Fibroblast of skin of right biceps (primary cell): ENCODE data around the gene CTH.
"Not testable (repeated sequence)": the region's sequence is repeated elsewhere in the genome, so short reads cannot be mapped to it uniquely, and the experiment has no call there.

Experiments used
- DNase-seq: peaks from one replicate; pipeline ENCODE4 v3.0.0-alpha.2; 2013

Gene CTH

DNA sequence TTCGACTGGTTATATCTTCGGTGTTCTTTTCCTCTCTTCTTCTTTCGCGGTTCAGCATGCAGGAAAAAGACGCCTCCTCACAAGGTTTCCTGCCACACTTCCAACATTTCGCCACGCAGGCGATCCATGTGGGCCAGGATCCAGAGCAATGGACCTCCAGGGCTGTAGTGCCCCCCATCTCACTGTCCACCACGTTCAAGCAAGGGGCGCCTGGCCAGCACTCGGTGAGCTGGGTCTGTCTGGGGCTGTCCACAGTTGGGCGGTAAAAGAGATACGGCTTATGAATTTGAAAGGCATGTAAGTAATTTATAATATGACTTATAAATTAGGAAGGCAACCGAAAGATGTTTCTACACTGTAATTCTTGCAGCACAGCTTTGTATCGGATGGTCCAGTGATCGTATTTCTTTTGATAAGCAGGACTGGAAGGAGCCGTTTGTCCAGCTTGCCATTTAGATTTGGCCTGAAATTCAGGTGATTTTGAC lies 334 bp downstream of the CTH start:
- no peak for DNase-seq

DNA sequence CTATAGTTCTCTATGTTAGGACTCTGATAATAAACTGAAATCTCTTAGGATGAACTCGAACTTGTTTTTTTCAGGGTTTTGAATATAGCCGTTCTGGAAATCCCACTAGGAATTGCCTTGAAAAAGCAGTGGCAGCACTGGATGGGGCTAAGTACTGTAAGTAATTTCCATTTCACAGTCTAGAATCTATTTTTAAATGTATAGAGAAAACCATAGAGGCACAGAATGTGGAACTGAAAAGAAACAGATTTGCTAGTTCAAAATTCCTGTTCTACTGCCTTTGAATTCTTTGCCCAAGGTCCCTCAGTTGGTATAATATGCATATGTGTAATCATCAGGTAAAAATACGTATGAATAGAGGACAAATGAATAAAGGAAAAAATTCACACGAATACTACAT lies 4.8 kb downstream of the CTH start:
- DNase-seq, result no peak

DNA sequence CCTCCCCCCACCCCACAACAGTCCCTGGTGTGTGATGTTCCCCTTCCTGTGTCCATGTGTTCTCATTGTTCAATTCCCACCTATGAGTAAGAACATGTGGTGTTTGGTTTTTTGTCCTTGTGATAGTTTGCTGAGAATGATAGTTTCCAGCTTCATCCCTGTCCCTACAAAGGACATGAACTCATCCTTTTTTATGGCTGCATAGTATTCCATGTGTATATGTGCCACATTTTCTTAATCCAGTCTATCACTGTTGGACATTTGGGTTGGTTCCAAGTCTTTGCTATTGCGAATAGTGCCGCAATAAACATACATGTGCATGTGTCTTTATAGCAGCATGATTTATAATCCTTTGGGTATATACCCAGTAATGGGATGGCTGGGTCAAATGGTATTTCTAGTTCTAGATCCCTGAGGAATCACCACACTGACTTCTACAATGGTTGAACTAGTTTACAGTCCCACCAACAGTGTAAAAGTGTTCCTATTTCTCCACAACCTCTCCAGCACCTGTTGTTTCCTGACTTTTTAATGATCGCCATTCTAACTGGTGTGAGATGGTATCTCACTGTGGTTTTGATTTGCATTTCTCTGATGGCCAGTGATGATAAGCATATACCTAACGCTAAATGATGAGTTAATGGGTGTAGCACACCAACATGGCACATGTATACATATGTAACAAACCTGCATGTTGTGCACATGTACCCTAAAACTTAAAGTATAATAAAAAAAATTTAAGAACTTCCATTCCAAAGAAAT lies 8.1 kb downstream of the CTH start:
- not testable (repeated sequence) for DNase-seq

DNA sequence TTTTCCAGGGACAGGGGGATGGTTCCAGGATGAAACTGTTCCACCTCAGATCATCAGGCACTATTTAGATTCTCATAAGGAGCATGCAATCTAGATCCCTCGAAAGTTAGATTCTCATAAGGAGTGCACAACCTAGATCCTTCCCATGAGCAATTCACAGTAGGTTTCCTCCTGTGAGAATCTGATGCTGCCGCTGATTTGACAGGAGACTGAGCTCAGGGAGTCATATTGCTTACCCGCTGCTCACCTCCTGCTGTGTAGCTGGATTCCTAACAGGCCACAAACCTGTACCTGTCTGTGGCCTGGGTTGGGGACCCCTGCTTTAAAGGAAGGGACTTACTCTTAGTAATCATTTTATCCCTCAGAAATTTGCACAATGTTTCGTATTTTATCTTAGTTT lies 9.3 kb downstream of the CTH start:
- DNase-seq, result no peak

DNA sequence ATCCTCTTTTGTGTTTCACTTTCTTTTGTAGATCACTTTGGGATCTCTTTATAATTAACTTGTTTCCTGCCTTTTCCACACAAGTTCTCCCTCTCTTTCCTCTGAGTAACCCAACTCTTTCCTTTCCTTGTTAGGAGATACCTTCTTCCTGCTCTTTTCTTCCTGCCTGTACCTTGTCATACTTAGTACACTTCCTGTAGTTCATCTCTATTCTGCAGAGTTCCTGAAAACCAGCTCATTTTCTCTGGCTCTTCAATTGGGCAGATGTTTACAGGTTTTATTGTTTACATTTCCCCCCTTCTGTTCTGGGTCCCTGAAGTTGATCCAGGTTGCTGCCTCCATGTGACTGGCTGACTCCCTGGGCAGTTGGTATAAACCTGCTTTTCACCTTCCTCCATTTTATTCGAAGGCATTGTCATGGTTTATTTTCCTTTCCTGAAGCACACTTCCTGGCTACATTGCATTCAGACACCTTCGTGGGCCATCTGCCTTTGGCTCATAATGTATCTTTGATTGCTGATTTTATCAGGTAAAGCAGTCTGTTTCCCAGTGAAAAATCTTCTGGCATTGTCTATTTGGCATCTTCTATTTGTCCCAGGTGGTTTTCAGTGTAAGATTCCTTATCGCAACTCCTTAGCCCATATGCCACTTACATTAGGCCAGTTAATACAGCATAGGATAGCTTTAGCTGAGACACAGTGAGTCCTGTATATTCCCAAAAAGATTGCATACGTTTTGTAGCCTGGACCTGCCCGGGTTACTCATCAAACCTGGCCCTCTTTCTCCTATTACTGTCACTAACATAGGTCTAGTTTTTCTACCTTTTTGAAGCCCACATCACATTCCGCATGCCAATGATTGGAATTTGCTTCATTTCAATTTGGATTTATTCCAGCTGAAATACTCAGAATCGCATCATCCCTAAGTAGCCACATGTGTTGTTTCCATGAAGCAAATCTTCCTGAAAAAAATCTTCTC lies 15.4 kb downstream of the CTH start:
- no peak for DNase-seq

DNA sequence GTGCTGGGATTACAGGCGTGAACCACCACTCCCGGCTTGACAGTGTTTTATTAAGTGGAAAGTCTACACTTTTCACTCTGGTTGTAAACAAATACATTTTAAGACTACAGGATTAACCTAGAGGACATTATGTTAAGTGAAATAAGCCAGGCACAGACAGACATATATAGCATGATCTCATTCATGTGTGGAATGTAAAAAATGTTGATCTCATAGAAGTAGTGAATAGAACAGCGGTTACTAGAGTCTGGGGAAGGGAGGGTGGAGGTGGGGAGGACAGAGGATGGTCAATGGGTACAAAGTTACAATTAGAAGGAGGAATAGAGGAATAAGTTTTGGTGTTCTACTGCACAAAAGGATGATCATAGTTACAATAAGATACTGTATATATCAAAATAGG lies 16.9 kb downstream of the CTH start:
- peak; percentile 45 for DNase-seq

DNA sequence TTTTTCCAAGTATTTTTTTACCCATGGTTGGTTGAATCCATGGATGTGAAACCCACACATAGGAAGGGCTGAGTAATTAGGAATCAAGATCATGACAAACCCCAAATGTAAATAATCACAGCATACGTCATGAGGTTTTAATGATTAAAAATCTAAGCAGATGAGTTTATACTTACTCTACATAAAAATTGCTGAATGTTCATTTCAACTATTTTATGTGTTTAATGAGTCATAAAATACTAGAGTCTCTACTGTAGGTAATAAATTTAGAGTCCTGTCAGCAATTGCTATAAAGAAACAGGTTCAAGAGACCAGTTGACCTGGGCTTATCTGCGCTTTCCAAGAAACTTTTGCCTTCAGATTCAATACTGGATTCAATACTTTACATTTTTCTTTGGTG lies 18.2 kb downstream of the CTH start:
- DNase-seq, result peak; percentile 65

DNA sequence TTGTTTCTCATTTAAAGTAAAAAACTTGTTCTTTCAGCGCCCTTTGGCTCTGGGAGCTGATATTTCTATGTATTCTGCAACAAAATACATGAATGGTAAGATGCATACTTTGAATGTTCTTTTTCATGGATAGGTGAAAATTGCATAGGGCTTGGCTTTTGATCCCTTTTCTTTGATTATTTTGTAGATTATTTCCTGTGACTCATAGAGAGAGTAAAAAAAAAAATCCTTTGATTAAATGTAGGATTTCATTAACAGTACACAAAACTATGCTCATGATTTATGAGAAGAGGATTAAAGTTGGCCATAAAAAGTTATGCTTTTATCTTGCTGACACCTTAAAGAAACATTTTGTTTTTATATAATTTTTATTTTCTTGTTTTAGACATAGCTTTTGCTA lies 18.7 kb downstream of the CTH start:
- no peak for DNase-seq

DNA sequence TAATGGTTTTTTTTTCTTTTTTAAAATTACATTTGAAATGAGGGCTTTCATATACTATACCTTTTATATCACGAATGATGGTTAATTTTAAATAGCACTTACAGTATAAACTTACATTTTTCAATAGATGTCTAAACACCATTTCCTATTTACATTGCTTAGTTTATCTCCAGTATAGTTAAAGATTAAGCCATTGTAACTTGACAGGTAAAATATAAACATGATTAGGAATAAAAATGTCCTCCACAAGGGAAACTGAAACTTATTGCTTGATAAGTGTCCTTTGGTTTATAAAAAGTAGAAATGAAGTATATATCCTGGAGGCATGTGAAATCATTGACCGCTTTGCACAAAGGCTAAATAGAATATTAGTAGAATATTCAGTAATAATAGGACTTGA lies 20.2 kb downstream of the CTH start:
- DNase-seq, result no peak

DNA sequence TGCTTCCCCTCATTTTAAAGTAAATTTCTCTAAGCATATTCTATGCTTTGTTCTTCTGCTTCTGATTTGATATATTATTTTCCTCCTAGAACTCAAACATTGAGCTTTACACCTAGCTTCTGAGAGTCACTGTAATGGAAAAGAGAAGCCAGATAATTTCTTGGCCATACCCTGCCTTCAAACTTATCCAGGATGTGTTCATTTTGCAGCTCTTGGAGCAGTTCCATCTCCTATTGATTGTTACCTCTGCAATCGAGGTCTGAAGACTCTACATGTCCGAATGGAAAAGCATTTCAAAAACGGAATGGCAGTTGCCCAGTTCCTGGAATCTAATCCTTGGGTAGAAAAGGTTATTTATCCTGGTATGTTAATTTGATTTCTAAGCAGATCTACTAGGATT lies 20.8 kb downstream of the CTH start:
- no peak for DNase-seq

DNA sequence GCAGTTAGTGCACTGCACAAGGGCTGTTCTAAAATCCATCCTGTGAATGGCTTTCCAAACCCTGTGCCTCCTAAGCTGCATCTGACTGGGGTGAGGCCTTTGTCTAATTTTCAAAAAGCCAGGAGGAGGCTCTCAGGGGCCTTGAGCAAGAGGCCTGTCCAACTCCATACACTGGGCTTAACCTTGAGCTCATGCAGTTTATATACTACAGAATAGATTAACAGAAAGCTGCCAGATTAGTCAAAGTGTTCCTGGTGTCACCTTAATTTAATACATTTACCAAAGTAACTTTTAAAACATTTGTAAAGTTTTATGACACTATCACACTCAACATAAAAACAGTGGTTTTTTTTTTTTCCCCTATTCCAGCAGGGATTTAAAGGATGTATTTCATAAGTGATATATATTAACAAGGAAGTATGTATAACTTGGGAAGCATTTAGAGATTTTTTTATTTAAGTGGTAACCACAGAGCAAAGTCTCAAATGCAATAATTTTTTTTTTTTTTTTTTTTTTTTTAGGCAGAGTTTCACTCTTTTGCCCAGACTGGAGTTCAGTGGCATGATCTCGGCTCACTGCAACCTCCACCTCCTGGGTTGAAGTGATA lies 23.3 kb downstream of the CTH start:
- no peak for DNase-seq

DNA sequence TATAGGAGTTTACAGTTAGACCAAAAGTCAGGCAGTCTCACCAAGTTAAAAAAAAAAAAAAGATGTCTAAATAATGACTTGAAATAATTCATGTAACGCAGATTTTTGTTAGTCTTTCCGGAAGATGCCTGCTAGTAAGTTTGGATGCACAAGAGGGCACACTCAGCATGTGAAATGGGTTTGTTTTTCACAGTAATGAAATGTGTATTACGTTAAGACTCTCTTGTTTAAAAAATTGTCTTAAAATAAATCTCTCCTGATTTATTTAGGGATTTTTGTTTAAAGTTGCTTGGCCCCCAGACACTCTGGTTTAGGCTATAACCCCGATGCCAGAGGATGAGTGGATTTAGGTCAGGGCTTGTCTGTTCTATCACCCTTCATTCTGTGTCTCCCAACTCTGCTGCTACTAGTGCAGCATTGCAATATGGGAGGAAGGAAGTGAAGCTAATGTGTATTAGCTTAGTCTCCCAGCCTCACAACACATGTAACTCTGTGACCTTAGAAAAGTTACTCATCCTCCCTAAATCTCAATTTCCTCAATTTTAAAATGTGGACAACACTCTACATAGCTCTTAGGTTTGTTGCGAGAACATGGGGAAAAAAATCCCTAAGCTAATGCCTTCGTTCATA lies 25.7 kb downstream of the CTH start:
- DNase-seq, result peak; percentile 12

DNA sequence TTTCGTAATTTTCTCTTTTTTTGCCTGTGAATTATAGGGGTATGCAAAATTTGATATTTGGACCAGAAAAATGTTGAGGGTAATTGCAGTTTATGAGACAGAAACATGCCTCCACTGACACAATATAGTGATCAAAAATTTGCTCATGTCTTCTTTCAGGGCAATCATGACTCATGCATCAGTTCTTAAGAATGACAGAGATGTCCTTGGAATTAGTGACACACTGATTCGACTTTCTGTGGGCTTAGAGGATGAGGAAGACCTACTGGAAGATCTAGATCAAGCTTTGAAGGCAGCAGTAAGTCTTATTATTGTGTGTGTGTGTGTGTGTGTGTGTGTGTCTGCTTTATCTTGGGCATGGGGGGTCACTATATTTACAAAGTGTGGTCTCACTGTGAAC lies 27.5 kb downstream of the CTH start:
- DNase-seq, result peak; percentile 50

DNA sequence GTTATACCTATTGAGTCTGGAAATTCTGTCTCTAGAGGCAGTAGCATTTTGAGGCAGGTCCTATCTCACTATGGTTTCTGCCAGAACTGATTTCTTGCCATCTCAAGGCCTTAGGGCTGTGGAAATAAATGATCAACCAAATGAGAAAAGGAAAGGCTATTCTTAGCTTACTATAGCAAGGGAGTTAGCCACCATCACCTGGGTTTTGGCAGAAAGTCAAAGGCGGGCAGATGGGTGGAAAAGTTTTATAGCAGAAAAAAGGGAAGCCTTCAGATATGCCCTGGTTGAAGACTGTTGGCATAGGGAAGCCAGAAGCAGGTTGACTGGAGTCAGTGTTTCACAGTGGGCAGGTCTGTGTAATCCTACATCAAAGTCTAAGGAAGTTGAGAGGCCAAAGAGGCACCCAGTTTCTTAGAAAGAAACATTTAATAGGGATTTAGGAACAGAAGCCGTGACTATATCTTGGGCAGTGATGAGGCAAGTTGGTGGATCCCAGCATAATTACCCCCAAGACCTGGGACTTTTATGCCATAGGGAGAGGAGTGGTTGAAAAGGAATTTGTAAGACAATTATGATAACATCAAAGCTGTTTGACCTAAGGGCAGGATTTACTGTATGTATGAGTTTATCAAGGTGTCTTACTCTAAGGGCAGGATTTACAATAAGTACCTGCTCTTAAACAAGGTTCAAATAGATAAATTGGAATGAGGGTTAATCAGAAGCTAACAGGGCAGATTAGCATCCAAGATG lies 29.7 kb downstream of the CTH start:
- DNase-seq, result no peak

DNA sequence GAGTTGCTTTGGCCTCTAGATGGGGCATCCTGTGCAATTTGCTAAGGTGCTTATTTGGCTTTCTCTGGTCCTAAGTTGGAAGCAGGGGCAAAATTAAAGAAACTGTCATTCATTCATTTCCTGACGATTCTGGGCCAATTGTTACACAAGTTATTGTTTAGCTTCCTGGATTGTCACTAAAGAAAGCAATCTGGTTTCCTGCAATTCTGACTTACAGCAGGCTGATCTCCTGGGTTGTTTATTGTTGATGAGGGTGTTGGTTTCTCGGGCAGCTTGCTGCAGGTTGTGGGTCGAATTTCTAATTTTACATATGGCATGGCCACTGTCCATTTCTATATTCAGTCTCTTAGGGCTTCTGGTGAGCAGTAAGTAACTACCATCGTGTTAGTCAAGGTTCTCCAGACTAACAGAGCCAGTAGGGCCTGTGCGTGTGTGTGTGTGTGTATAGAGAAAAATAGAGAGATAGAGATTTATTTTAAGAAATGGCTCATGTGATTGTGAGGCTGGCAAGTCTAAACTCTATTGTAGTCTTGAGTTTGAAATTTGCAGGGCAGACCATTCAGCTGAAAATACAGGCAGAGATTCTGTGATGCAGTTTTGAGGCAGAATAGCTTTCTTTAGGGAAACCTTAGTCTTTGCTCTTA lies 30.4 kb downstream of the CTH start:
- DNase-seq, result no peak

DNA sequence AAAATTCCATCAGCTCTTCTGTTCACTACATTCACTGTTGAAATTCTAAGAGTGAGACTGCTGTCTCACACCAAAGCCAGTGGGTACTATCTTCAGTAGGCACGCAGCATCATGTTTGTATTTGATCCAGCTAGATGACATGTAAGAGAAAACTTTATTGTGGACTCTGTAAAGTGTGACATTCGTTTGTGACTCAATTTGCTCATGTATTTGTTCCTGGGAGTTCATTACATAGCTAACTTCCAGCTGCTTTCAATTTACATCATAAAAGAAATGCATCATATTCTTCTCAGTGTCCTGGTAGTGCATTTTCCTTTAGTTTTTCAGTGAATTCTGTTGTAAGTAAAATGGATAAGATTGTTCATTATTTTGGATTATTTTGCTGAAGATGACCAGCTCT lies 31.4 kb downstream of the CTH start:
- DNase-seq, result no peak

DNA sequence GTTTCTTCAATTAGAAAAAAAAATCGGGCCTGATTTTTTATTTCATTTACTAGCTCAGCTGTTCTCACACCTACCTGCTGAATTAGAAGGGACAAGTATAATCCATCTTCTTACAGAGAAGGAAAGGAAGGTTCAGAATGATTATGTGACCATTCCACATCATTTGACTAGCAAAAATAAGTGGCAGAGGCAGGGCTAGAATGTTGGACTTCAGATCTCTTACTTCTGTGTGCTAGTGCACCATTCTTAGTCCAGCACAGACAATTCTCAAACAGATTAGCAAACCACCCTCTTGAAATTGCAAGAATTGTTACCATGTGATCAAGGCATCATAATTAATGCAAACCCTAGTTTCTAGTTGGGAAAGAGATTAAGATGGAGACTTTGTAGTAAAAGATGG lies 32.7 kb downstream of the CTH start:
- no peak for DNase-seq

DNA sequence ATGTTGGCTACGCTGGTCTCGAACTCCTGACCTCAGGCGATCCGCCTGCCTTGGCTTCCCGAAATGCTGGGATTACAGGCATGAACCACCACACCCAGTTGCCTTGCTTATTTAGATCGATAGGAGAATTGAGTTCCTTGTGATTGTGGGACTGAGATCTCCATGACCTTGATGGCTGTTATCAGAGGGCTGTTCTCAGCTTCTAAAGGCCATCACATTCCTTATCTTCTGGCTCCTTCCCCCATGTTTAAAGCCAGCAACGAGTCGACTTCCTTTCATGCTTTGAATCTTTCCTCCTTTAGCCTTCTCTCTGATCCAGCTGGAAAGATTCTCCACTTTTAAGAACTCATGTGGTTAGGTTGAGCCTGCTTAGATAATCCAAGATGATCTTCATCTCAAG lies 38.0 kb downstream of the CTH start:
- DNase-seq, result no peak

DNA sequence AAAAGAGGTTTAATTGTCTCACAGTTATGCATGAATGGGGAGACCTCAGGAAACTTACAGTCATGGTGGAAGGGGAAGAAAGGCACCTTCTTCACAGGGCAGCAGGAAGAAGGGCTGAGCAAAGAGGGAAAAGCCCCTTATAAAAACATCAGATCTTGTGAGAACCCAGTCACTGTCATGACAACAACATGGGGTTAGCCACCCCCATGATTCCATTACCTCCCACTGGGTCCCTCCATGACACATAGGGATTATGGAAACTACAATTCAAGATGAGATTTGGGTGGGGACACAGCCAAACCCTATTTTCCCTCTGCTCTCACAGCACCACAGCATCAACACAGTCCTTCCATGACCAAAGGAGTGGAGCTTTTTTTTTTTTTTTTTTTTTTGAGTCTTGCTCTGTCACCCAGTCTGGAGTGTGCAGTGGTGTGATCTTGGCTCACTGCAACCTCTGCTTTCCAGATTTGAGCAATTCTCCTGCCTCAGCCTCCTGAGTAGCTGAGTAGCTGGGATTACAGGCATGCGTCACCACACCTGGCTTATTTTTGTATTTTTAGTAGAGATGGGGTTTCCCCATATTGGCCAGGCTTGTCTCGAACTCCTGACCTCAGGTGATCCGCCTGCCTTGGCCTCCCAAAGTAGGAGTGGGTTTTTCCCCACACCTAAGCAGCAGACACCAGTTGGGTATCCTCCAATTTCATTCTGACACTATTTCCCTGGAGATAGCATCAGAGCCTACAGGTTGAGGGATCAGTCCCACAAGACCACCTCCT lies 41.3 kb downstream of the CTH start:
- DNase-seq, result not testable (repeated sequence)

DNA sequence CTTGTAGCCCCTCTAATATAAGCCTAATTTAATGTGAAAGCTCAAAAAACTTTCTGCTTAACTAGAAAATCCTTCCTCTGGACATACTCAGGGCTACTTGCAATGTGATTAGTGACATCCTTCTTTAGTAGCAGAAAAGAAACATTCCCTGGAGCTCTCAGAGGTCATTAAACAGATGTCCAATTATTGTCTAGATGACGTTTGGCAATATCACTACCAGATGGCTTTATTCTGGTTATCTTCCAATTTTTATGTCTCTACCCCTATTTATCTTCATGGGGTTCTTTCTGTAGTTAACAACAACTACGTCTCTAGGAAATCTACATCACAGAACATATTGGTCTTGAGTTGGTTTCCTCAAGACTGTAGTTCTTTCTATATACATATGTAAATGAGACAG lies 44.2 kb downstream of the CTH start:
- DNase-seq, result no peak

DNA sequence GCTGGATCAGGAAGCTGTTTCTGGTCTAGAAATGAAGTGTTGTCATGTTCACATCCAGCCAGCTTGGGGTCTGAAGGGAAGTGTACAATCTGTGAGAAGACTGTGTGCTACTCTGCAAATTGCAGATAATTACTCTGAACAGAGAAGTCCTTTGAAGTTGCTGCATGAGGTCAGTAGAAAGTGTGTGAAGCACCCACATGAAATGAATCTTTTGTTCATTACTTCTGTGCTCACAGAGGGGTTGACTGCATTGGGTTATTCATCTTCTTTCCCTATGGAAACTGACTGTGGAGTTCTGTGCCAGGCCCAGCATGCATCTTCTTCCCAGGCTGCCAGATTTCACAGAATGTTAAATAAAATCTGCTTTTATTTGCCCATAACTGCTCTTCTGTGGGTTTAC lies 47.1 kb downstream of the CTH start:
- DNase-seq, result no peak
